ENCODE measurements around the gene CHRNE. TPM values are rescaled to one million over a fixed set of nuclear protein-coding genes. Genes with fewer than 3 reads are reported as not detected.
A peak's percentile ranks its signal among the peaks of the same experiment; 100 is the strongest.

Gene CHRNE
- total and polyA plus RNA-seq, 2 of the 13 experiments (the other 11 are each of a cell fraction or from before 2014, with no cell fraction given): 0.53 to 0.59 TPM

DNA sequence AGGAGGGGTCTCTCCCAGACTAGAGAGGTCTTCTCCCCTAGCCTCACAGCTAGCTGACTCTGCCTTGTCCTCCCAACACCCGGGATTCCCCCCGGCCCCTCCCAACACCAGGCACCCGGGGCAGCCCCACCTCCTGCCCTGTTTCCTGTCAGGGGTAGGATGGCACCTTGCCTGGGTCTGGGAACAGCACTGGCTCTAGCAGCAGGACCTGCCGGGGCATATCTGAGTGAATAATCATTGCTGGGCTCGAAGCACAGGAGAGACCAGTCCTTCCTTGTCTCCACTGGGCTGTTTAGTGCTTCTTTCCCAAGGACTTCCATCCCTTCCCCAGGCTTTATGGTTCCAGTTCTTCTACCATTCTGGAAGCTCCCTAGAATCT lies 44.0 kb downstream of the CHRNE start:
- no peak for DNase-seq (ENCODE audit: low spot score)
- BruUV-seq (replicated peaks): no TSS peak
- Histone ChIP-seq H3K4me1 (ENCODE audit: insufficient read depth, low read length) (peaks cover 66% of the 10 kb centered on the region), H3K9ac (ENCODE audit: insufficient read depth, low read depth, low read length) (peak overlapping the region; percentile 36; the same call in 1 of the 2 replicates), H3K9me3 (ENCODE audit: low read length) (no peaks in the 10 kb centered on the region), H3K27ac (ENCODE audit: extremely low read length, insufficient read depth, low read length) (peak overlapping the region; percentile 51), H4K20me1 (ENCODE audit: insufficient read depth, low read length) (no peaks in the 10 kb centered on the region), H3K4me2 (ENCODE audit: low read depth, low read length) (peak overlapping the region; percentile 46), H3K79me2 (ENCODE audit: insufficient read depth, low read length) (peaks cover 50% of the 10 kb centered on the region), H2AFZ (ENCODE audit: low read length) (no peak overlapping the region), H3K27me3 (ENCODE audit: control insufficient read depth in 1 of 2, insufficient read depth in 2 of 2, low read length in 2 of 2) (no peaks in the 10 kb centered on the region), H3K36me3 (replicated peaks in 1 of 2; ENCODE audit: control insufficient read depth in 1 of 2, insufficient read depth in 2 of 2, low read length in 2 of 2) (peaks cover 11 to 40% of the 10 kb centered on the region in 2 experiments), H3K4me3 (replicated peaks in 1 of 3; ENCODE audit: insufficient read depth in 1 of 3, low read depth in 2 of 3, low read length in 3 of 3) (no peak overlapping the region)
- ATAC-seq: no peak
- TF ChIP-seq, protein P1, sequence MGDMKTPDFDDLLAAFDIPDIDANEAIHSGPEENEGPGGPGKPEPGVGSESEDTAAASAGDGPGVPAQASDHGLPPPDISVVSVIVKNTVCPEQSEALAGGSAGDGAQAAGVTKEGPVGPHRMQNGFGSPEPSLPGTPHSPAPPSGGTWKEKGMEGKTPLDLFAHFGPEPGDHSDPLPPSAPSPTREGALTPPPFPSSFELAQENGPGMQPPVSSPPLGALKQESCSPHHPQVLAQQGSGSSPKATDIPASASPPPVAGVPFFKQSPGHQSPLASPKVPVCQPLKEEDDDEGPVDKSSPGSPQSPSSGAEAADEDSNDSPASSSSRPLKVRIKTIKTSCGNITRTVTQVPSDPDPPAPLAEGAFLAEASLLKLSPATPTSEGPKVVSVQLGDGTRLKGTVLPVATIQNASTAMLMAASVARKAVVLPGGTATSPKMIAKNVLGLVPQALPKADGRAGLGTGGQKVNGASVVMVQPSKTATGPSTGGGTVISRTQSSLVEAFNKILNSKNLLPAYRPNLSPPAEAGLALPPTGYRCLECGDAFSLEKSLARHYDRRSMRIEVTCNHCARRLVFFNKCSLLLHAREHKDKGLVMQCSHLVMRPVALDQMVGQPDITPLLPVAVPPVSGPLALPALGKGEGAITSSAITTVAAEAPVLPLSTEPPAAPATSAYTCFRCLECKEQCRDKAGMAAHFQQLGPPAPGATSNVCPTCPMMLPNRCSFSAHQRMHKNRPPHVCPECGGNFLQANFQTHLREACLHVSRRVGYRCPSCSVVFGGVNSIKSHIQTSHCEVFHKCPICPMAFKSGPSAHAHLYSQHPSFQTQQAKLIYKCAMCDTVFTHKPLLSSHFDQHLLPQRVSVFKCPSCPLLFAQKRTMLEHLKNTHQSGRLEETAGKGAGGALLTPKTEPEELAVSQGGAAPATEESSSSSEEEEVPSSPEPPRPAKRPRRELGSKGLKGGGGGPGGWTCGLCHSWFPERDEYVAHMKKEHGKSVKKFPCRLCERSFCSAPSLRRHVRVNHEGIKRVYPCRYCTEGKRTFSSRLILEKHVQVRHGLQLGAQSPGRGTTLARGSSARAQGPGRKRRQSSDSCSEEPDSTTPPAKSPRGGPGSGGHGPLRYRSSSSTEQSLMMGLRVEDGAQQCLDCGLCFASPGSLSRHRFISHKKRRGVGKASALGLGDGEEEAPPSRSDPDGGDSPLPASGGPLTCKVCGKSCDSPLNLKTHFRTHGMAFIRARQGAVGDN (CRISPR knock-in tag; IDR thresholded peaks at IDR 0.05): peak; percentile 46; the same call in 1 of the 2 replicates
- TF ChIP-seq ESRRA (CRISPR knock-in tag; IDR thresholded peaks at IDR 0.05; ENCODE audit: low read depth): no peak
- 34% methylated on average over 3 of the region's 5 CpGs for WGBS (ENCODE audit: low lambda C conversion rate)
- in situ Hi-C loops (cut with HindIII; ENCODE audit: extremely low pct_ligation_motif_present, low pct_unique_long_range_greater_than_20kb) (no loop called here), intact Hi-C loops (cut with micrococcal nuclease; ENCODE audit: unreplicated experiment) (no loop called here)
- no peak for FAIRE-seq
- POLR2A ChIA-PET: interaction anchor here (1.0 to 2.0 kb wide), 6 partner anchors 12 to 150 kb away, joined by 3 to 12 read pairs (median 8); partner anchors contain the start of genes GLTPD2, RNF167 and SLC25A11
- CTCF ChIA-PET (ENCODE audit: low intra/inter-chr PET ratio, low total read pairs): no interaction called here
